H1 (cell line): ENCODE data around the gene SH3BGRL. TPM values are rescaled to one million over a fixed set of nuclear protein-coding genes. Genes with fewer than 3 reads are reported as not detected.

ENCODE experiments used
- CTCF ChIA-PET: fragments of 300-600 bp; sonication (Branson Sonifier 250); formaldehyde crosslinking; loops from one replicate; lab custom pipeline; 2021; ENCODE audit not compliant: partially characterized antibody; lab: Charles Lee
- POLR2A ChIA-PET: fragments of 300-600 bp; sonication (Branson Sonifier 250); formaldehyde crosslinking; loops from one replicate; lab custom pipeline; 2021; ENCODE audit warnings: inconsistent platforms; ENCODE audit not compliant: partially characterized antibody; lab: Charles Lee
- DNase-seq, 2 experiments: peaks; one replicate each; pipeline versions ENCODE4 v3.0.0 to v3.0.0-alpha.2; 2010 to 2022; ENCODE audit warnings: low spot score in 2 of 2, low read depth in 1 of 2, mixed read lengths in 1 of 2
- FAIRE-seq: peaks from 2 replicates; lab custom pipeline; 2011; peaks lifted over from hg19 to GRCh38; lab: Jason Lieb, UNC
- H2AFZ ChIP-seq: 2 replicates; pipeline ENCODE4 v1.8.1; 2012; ENCODE audit warnings: low read length, inconsistent platforms
- H2AK5ac ChIP-seq: 2 replicates; pipeline ENCODE4 v1.6.1; 2013; ENCODE audit warnings: low read depth, low read length
- H2BK120ac ChIP-seq: replicated peaks from 2 replicates; pipeline ENCODE3; 2013; ENCODE audit warnings: low read depth, low read length, inconsistent platforms
- H2BK12ac ChIP-seq: 2 replicates; pipeline ENCODE4 v1.6.1; 2013; ENCODE audit warnings: low read depth, low read length
- H2BK15ac ChIP-seq: 2 replicates; pipeline ENCODE4 v1.6.1; 2013; ENCODE audit warnings: low read length
- H2BK20ac ChIP-seq: 2 replicates; pipeline ENCODE4 v1.6.1; 2013; ENCODE audit warnings: low read length
- H2BK5ac ChIP-seq: 2 replicates; pipeline ENCODE4 v1.6.1; 2013; ENCODE audit warnings: low read depth, low read length
- H3K14ac ChIP-seq: 2 replicates; pipeline ENCODE4 v1.6.1; 2013; ENCODE audit warnings: inconsistent platforms; ENCODE audit not compliant: insufficient read length
- H3K18ac ChIP-seq: 2 replicates; pipeline ENCODE4 v1.6.1; 2013; ENCODE audit warnings: low read length; ENCODE audit errors: extremely low read depth
- H3K23ac ChIP-seq: 2 replicates; pipeline ENCODE4 v1.6.1; 2013; ENCODE audit warnings: inconsistent platforms; ENCODE audit not compliant: insufficient read length
- H3K23me2 ChIP-seq: 2 replicates; pipeline ENCODE4 v1.6.1; 2013; ENCODE audit warnings: low read depth, low read length
- H3K27ac ChIP-seq: 2 replicates; pipeline ENCODE4 v1.6.1; 2011; ENCODE audit warnings: low read depth, low read length, inconsistent platforms
- H3K27me3 ChIP-seq, 4 experiments: replicated peaks in 1 of 4; 1 replicate in 1 of 4; 2 replicates in 3 of 4; pipeline versions ENCODE4 v1.6.1 to v1.8.1; 2011 to 2013; ENCODE audit warnings: low read length in 3 of 4, mild to moderate bottlenecking in 3 of 4, inconsistent platforms in 2 of 4, mixed read lengths in 2 of 4, moderate library complexity in 1 of 4; ENCODE audit not compliant: control insufficient read depth in 3 of 4, insufficient read depth in 3 of 4; ENCODE audit errors: extremely low read depth in 1 of 4
- H3K36me3 ChIP-seq, 4 experiments: 2 replicates each; pipeline versions ENCODE4 v1.6.1 to v1.8.1; 2011 to 2013; ENCODE audit warnings: mild to moderate bottlenecking in 4 of 4, low read length in 3 of 4, moderate library complexity in 2 of 4, control low read depth in 1 of 4, inconsistent platforms in 1 of 4; ENCODE audit not compliant: insufficient read depth in 4 of 4, control insufficient read depth in 2 of 4
- H3K4ac ChIP-seq: replicated peaks from 2 replicates; pipeline ENCODE3; 2013; ENCODE audit warnings: low read length, low read depth, mixed read lengths, inconsistent platforms; ENCODE audit not compliant: insufficient read length
- H3K4me1 ChIP-seq, 4 experiments: replicated peaks in 1 of 4; 1 replicate in 1 of 4; 2 replicates in 3 of 4; pipeline versions ENCODE4 v1.6.1 to v1.8.1; 2011 to 2013; ENCODE audit warnings: low read length in 3 of 4, inconsistent platforms in 2 of 4, mixed read lengths in 1 of 4; ENCODE audit not compliant: insufficient read depth in 4 of 4, control insufficient read depth in 3 of 4
- H3K4me2 ChIP-seq, 2 experiments: 2 replicates each; pipeline versions ENCODE4 v1.6.1 to v1.8.1; 2011 to 2013; ENCODE audit warnings: low read depth in 2 of 2, low read length in 2 of 2, control low read depth in 1 of 2, inconsistent platforms in 1 of 2, mild to moderate bottlenecking in 1 of 2; ENCODE audit not compliant: insufficient read depth in 1 of 2
- H3K4me3 ChIP-seq, 4 experiments: fragments of 200-600, 300-600 bp in 1 of 4; sonication (generic), shearing (Covaris generic), sonication (Bioruptor Twin) in 1 of 4; 2 replicates each; pipeline versions ENCODE4 v1.5.1 to v1.8.1; 2011 to 2016; ENCODE audit warnings: low read length in 4 of 4, low read depth in 3 of 4, control low read depth in 2 of 4, inconsistent platforms in 2 of 4, mild to moderate bottlenecking in 2 of 4, mixed read lengths in 1 of 4, moderate library complexity in 1 of 4; ENCODE audit not compliant: insufficient read depth in 2 of 4; ENCODE audit errors: extremely low read depth in 1 of 4
- H3K56ac ChIP-seq: replicated peaks from 2 replicates; pipeline ENCODE3; 2013; ENCODE audit warnings: low read depth, mild to moderate bottlenecking, mixed read lengths, low read length, inconsistent platforms; ENCODE audit not compliant: insufficient read length
- H3K79me1 ChIP-seq: 2 replicates; pipeline ENCODE4 v1.6.1; 2013; ENCODE audit warnings: low read depth, low read length, control low read depth
- H3K79me2 ChIP-seq, 2 experiments: 2 replicates each; pipeline versions ENCODE4 v1.6.1 to v1.8.1; 2012 to 2013; ENCODE audit warnings: low read length in 2 of 2, mild to moderate bottlenecking in 2 of 2, inconsistent platforms in 1 of 2; ENCODE audit not compliant: insufficient read depth in 2 of 2, control insufficient read depth in 1 of 2
- H3K9ac ChIP-seq, 4 experiments: replicated peaks in 1 of 4; 1 replicate in 1 of 4; 2 replicates in 3 of 4; pipeline versions ENCODE4 v1.6.1 to v1.8.1; 2011 to 2013; ENCODE audit warnings: low read depth in 3 of 4, low read length in 3 of 4, control low read depth in 2 of 4, mild to moderate bottlenecking in 2 of 4, moderate library complexity in 2 of 4, inconsistent platforms in 1 of 4; ENCODE audit errors: extremely low read depth in 1 of 4
- H3K9me3 ChIP-seq, 2 experiments: 2 replicates each; pipeline versions ENCODE4 v1.6.1 to v1.8.1; 2012 to 2013; ENCODE audit warnings: mild to moderate bottlenecking in 2 of 2, moderate library complexity in 2 of 2, control low read depth in 1 of 2, inconsistent platforms in 1 of 2, low read depth in 1 of 2, low read length in 1 of 2, mixed read lengths in 1 of 2; ENCODE audit not compliant: insufficient read depth in 2 of 2
- H4K20me1 ChIP-seq, 2 experiments: replicated peaks in 1 of 2; 2 replicates each; pipeline versions ENCODE3 to v1.8.1; 2011 to 2013; ENCODE audit warnings: inconsistent platforms in 2 of 2, low read length in 2 of 2, mild to moderate bottlenecking in 1 of 2; ENCODE audit not compliant: insufficient read depth in 2 of 2, control insufficient read depth in 1 of 2
- H4K5ac ChIP-seq: 2 replicates; pipeline ENCODE4 v1.6.1; 2013; ENCODE audit warnings: low read length, low read depth, mixed read lengths, inconsistent platforms; ENCODE audit not compliant: insufficient read length
- H4K8ac ChIP-seq: 2 replicates; pipeline ENCODE4 v1.8.0; 2013; ENCODE audit warnings: mild to moderate bottlenecking, moderate library complexity, low read length, inconsistent platforms; ENCODE audit not compliant: insufficient read depth; ENCODE audit errors: extremely low read depth
- H4K91ac ChIP-seq: replicated peaks from 2 replicates; pipeline ENCODE3; 2013; ENCODE audit warnings: low read length, mixed read lengths, inconsistent platforms; ENCODE audit not compliant: insufficient read length
- CHD1 ChIP-seq: IDR thresholded peaks from 2 replicates; pipeline ENCODE4 v1.6.1; 2012; ENCODE audit warnings: low read depth, low read length, improper control_type of control experiment
- CHD2 ChIP-seq: IDR thresholded peaks from 2 replicates; pipeline ENCODE4 v1.6.1; 2012; ENCODE audit warnings: low read length, improper control_type of control experiment
- CREB1 ChIP-seq: IDR thresholded peaks from 2 replicates; pipeline ENCODE4 v1.6.1; 2012; ENCODE audit warnings: inconsistent platforms
- E2F6 ChIP-seq: IDR thresholded peaks from 2 replicates; pipeline ENCODE4 v1.6.1; 2012; ENCODE audit warnings: inconsistent platforms
- FOSL1 ChIP-seq: IDR thresholded peaks from 2 replicates; pipeline ENCODE4 v1.6.1; 2011; ENCODE audit warnings: mild to moderate bottlenecking, low read depth, low read length, moderate library complexity; ENCODE audit not compliant: insufficient read depth
- JUN ChIP-seq: IDR thresholded peaks from 2 replicates; pipeline ENCODE4 v1.6.1; 2011; ENCODE audit warnings: low read depth, mild to moderate bottlenecking, improper control_type of control experiment, low read length
- JUND ChIP-seq: IDR thresholded peaks from 2 replicates; pipeline ENCODE4 v1.6.1; 2011; ENCODE audit warnings: mild to moderate bottlenecking, improper control_type of control experiment, low read length
- POU5F1 ChIP-seq: IDR thresholded peaks from 2 replicates; pipeline ENCODE4 v1.6.1; 2011; ENCODE audit warnings: low read depth, mild to moderate bottlenecking, low read length, moderate library complexity
- RBBP5 ChIP-seq: IDR thresholded peaks from 2 replicates; pipeline ENCODE4 v1.7.1; 2012; ENCODE audit warnings: low read depth, mild to moderate bottlenecking, inconsistent platforms, low read length, moderate library complexity, borderline replicate concordance
- SP1 ChIP-seq: IDR thresholded peaks from 2 replicates; pipeline ENCODE4 v1.6.1; 2011; ENCODE audit warnings: low read depth, low read length
- SRF ChIP-seq: IDR thresholded peaks from 2 replicates; pipeline ENCODE4 v1.6.1; 2011; ENCODE audit warnings: mild to moderate bottlenecking, low read depth, low read length, moderate library complexity
- TBP ChIP-seq: IDR thresholded peaks from 2 replicates; pipeline ENCODE4 v1.6.1; 2011; ENCODE audit warnings: low read depth, low read length, improper control_type of control experiment
- TCF12 ChIP-seq: IDR thresholded peaks from 2 replicates; pipeline ENCODE4 v1.6.1; 2011; ENCODE audit warnings: low read depth, mild to moderate bottlenecking, low read length
- USF2 ChIP-seq: IDR thresholded peaks from 2 replicates; pipeline ENCODE4 v1.6.1; 2011; ENCODE audit warnings: low read length, improper control_type of control experiment
- YY1 ChIP-seq: IDR thresholded peaks from 2 replicates; pipeline ENCODE4 v1.6.1; 2011; ENCODE audit warnings: low read depth, mild to moderate bottlenecking, low read length
- WGBS, 2 experiments: shearing (Covaris generic) in 1 of 2; methylation state at CpG; one replicate each; pipeline versions ENCODE4 v1.1.6 to v1.1.7; 2013 to 2015; ENCODE audit warnings: low lambda C conversion rate in 2 of 2, mixed read lengths in 2 of 2, inconsistent platforms in 1 of 2, low coverage in 1 of 2, missing lambda C conversion rate in 1 of 2; ENCODE audit not compliant: insufficient replicate concordance in 2 of 2, insufficient coverage in 1 of 2, insufficient read length in 1 of 2; ENCODE audit errors: extremely low coverage in 1 of 2, missing lambda C conversion rate in 1 of 2; 5-methylcytosine and 5-hydroxymethylcytosine counted together
- polyA plus RNA-seq, 7 experiments: library from polyadenylated mRNA; depleted of rRNA in 3 of 7; stranded (reverse) in 5 of 7; unstranded in 2 of 7; fragments of >200 nt in 5 of 7; fragments of 200-250 nt in 2 of 7; gene quantifications; 1 replicate in 5 of 7; 2 replicates in 1 of 7; 4 replicates in 1 of 7; pipeline versions ENCODE4 v1.2.1 to v1.2.3, GENCODE V29; 2011 to 2013; ENCODE audit warnings: missing spikeins in 2 of 7, mixed read lengths in 2 of 7
- total RNA-seq: library from RNA; stranded (reverse); fragmentation: NEBNext Ultra II Directional; extraction: Animal tissue kit (Norgen Biotek cat#: 25700); gene quantifications from 2 replicates; pipeline ENCODE4 v1.2.1, GENCODE V29; 2021

SH3BGRL gene
- total and polyA plus RNA-seq, 2 of the 8 experiments (the other 6 are each of a cell fraction or from before 2014, with no cell fraction given): 36.3 to 49.6 TPM

DNA sequence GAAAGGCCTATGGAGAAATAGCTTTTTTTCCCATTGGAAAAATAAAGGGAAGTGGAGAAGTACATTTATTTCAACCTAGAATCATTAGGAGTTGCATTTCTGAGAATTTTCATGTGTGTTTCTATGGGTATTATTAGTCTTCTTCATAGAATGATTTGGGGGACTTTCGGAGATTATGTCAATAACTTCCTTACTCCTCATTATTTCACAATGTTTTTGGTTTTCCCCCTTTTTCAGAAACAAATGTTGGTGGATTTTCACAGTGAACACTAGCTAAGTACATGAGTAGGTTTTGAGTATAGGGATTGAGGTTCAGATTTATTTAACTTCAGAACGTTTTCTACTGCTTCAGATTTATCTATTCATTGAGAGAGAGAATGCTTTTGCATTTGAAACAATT, 54.0 kb downstream of the SH3BGRL start:
- Histone ChIP-seq H3K14ac (no peak overlapping the region), H3K4me3 (no peak overlapping the region), H3K79me2 (peaks cover 0 to 9% of the 10 kb centered on the region in 2 experiments; a peak in 2 of 4 replicates), H3K23me2 (no peaks in the 10 kb centered on the region), H3K18ac (no peak overlapping the region), H3K23ac (no peak overlapping the region), H2BK120ac (no peak overlapping the region), H3K4me1 (peaks cover 0 to 8% (median 1%) of the 10 kb centered on the region in 4 experiments; a peak in 1 of 7 replicates), H2BK20ac (no peak overlapping the region), H4K91ac (no peak overlapping the region), H3K56ac (no peak overlapping the region), H4K5ac (no peak overlapping the region), H3K4ac (no peak overlapping the region), H2BK5ac (no peak overlapping the region), H3K27ac (no peak overlapping the region), H2BK12ac (no peak overlapping the region), H3K9ac (no peak overlapping the region), H3K36me3 (no peaks in the 10 kb centered on the region), H2AFZ (no peak overlapping the region), H4K8ac (no peak overlapping the region), H3K79me1 (no peaks in the 10 kb centered on the region), H2AK5ac (no peak overlapping the region), H4K20me1 (no peaks in the 10 kb centered on the region), H3K9me3 (no peaks in the 10 kb centered on the region), H2BK15ac (no peak overlapping the region), H3K27me3 (no peaks in the 10 kb centered on the region), H3K4me2 (no peak overlapping the region)
- DNase-seq (no peak), FAIRE-seq (no peak)
- CTCF ChIA-PET: interaction anchor here (1.7 kb wide), 1 partner anchor 24 kb away, joined by 6 read pairs; no protein-coding TSS in a partner anchor
- WGBS, 2 experiments: 89% methylated on average over 2 of the region's 2 CpGs; no CpG with 5 or more reads in 1 of the 2 experiments
- POLR2A ChIA-PET: no interaction called here
- TF ChIP-seq POU5F1 (no peak), JUN (no peak), YY1 (no peak), RBBP5 (no peak), FOSL1 (no peak), SP1 (no peak), JUND (no peak), CHD1 (no peak), TBP (no peak), E2F6 (no peak), CHD2 (no peak), TCF12 (no peak), CREB1 (no peak), SRF (no peak), USF2 (no peak)
